ENCODE data around the gene IL36B.

The IL36B gene

GRCh38 chr2:113075030-113075429 lies 22.4 kb upstream of the IL36B start:
- no peak for DNase-seq

GRCh38 chr2:113073325-113073834 lies 20.7 kb upstream of the IL36B start:
- no peak for DNase-seq

GRCh38 chr2:113072584-113072983 lies 19.9 kb upstream of the IL36B start:
- DNase-seq: no peak

GRCh38 chr2:113070606-113070975 lies 17.9 kb upstream of the IL36B start:
- no peak for DNase-seq

- DNase-seq: no peak
Measured at GRCh38 chr2:113069676-113070605, 17.3 kb upstream of the IL36B start.

- no peak for DNase-seq
Measured at GRCh38 chr2:113068706-113069485, 16.2 kb upstream of the IL36B start.

GRCh38 chr2:113068249-113068648 lies 15.6 kb upstream of the IL36B start:
- DNase-seq: no peak

GRCh38 chr2:113067681-113068080 lies 15.0 kb upstream of the IL36B start, which contains the start of gene IL1F10:
TSS of gene IL1F10 (plus strand) at chr2:113067970. CDS start at chr2:113072739, 4,769 bp downstream.
- no peak for DNase-seq

GRCh38 chr2:113064898-113065297 lies 12.2 kb upstream of the IL36B start:
- no peak for DNase-seq

GRCh38 chr2:113064281-113064680 lies 11.6 kb upstream of the IL36B start:
- DNase-seq: no peak

GRCh38 chr2:113061896-113062770 lies 9.5 kb upstream of the IL36B start:
- DNase-seq: no peak

- DNase-seq: no peak
Measured at GRCh38 chr2:113061241-113061640, 8.6 kb upstream of the IL36B start.

GRCh38 chr2:113060796-113061195 lies 8.1 kb upstream of the IL36B start:
- DNase-seq: no peak

- DNase-seq: no peak
Measured at GRCh38 chr2:113060396-113060795, 7.7 kb upstream of the IL36B start.

- no peak for DNase-seq
Measured at GRCh38 chr2:113058998-113059960, 6.6 kb upstream of the IL36B start, which contains the start of gene IL36RN. TSS of gene IL36RN (plus strand) at chr2:113059198. CDS start at chr2:113059439, 241 bp downstream.

- DNase-seq: no peak
Measured at GRCh38 chr2:113058411-113058994, 5.8 kb upstream of the IL36B start.

GRCh38 chr2:113057117-113057516 lies 4.5 kb upstream of the IL36B start:
- DNase-seq: no peak

GRCh38 chr2:113056521-113056920 lies 3.9 kb upstream of the IL36B start:
- DNase-seq: no peak

GRCh38 chr2:113054066-113054465 lies 1.4 kb upstream of the IL36B start:
- DNase-seq: no peak

- no peak for DNase-seq
Measured at GRCh38 chr2:113053666-113054065, 999 bp upstream of the IL36B start.
